GM18858 (cell line): ENCODE results near the gene CWC15.
A peak's percentile ranks its signal among the peaks of the same experiment; 100 is the strongest.
"Not testable (repeated sequence)": the region's sequence is repeated elsewhere in the genome, so short reads cannot be mapped to it uniquely, and the experiment has no call there.

Experiments used
- ATAC-seq: cut with Tn5 transposase; IDR thresholded peaks from one replicate; pipeline ENCODE4 v1.9.1; 2021; ENCODE audit not compliant: unreplicated experiment

The CWC15 gene

GRCh38 chr11:94973099-94973968 is at the start of gene CWC15, which contains the start of gene KDM4D:
Gene CWC15, minus strand, starts transcription at chr11:94973556. Its CDS starts 1,371 bp downstream, at chr11:94972185.
Gene KDM4D, plus strand, starts transcription at chr11:94973709. Its CDS starts 23,664 bp downstream, at chr11:94997373.
- peak; percentile 99 for ATAC-seq

- not testable (repeated sequence) for ATAC-seq
Observed at GRCh38 chr11:95021468-95021867, 48.1 kb upstream of the CWC15 start.

GRCh38 chr11:95016139-95016538 is 42.8 kb upstream of the CWC15 start:
- ATAC-seq: no peak

GRCh38 chr11:95014184-95014821 is 40.9 kb upstream of the CWC15 start:
- no peak for ATAC-seq

- no peak for ATAC-seq
Observed at GRCh38 chr11:95011376-95011775, 38.0 kb upstream of the CWC15 start.

GRCh38 chr11:95005642-95006041 is 32.3 kb upstream of the CWC15 start:
- no peak for ATAC-seq

GRCh38 chr11:95003716-95004115 is 30.4 kb upstream of the CWC15 start:
- ATAC-seq: no peak

- ATAC-seq: no peak
Observed at GRCh38 chr11:94998285-94998684, 24.9 kb upstream of the CWC15 start.

GRCh38 chr11:94997437-94997836 is 24.1 kb upstream of the CWC15 start:
- no peak for ATAC-seq

GRCh38 chr11:94993400-94993943 is 20.1 kb upstream of the CWC15 start:
- no peak for ATAC-seq

- no peak for ATAC-seq
Observed at GRCh38 chr11:94988748-94989147, 15.4 kb upstream of the CWC15 start.

GRCh38 chr11:94987378-94987777 is 14.0 kb upstream of the CWC15 start:
- no peak for ATAC-seq

GRCh38 chr11:94975599-94975998 is 2.2 kb upstream of the CWC15 start:
- ATAC-seq: no peak

- ATAC-seq: no peak
Observed at GRCh38 chr11:94974178-94974577, 822 bp upstream of the CWC15 start.

GRCh38 chr11:94972700-94973098 is 657 bp downstream of the CWC15 start:
- no peak for ATAC-seq

- no peak for ATAC-seq
Observed at GRCh38 chr11:94968334-94968958, 4.9 kb downstream of the CWC15 start.

- no peak for ATAC-seq
Observed at GRCh38 chr11:94964934-94965333, 8.4 kb downstream of the CWC15 start.

- no peak for ATAC-seq
Observed at GRCh38 chr11:94961255-94961654, 12.1 kb downstream of the CWC15 start.

GRCh38 chr11:94960488-94960887 is 12.9 kb downstream of the CWC15 start:
- no peak for ATAC-seq

- ATAC-seq: no peak
Observed at GRCh38 chr11:94959179-94959578, 14.2 kb downstream of the CWC15 start.

- no peak for ATAC-seq
Observed at GRCh38 chr11:94958121-94958696, 15.1 kb downstream of the CWC15 start.
